Measurements from ENCODE around the gene HAGH.

Gene HAGH

GRCh38 chr16:1787322-1788094 lies 39.1 kb downstream of the HAGH start:
- DNase-seq (ENCODE audit: low read depth, low spot score): no peak

- DNase-seq (ENCODE audit: low read depth, low spot score): no peak
These were observed 39.6 kb downstream of the HAGH start for GRCh38 chr16:1787056-1787321.

- no peak for DNase-seq (ENCODE audit: low read depth, low spot score)
These were observed 40.2 kb downstream of the HAGH start for GRCh38 chr16:1786242-1787055.

GRCh38 chr16:1785846-1786170 lies 40.8 kb downstream of the HAGH start:
- DNase-seq (ENCODE audit: low read depth, low spot score): no peak

- no peak for DNase-seq (ENCODE audit: low read depth, low spot score)
These were observed 41.4 kb downstream of the HAGH start for GRCh38 chr16:1784977-1785845.

- peak; percentile 100 for DNase-seq (ENCODE audit: low read depth, low spot score)
These were observed 44.0 kb downstream of the HAGH start, which contains the start of the genes NUBP2 and SPSB3 for GRCh38 chr16:1782408-1783264. Gene NUBP2, plus strand, starts transcription at chr16:1782960. Its CDS starts 61 bp downstream, at chr16:1783021. Gene SPSB3, minus strand, starts transcription at chr16:1782571. Its CDS starts 1,088 bp downstream, at chr16:1781483.

- DNase-seq (ENCODE audit: low read depth, low spot score): peak; percentile 46
These were observed 44.7 kb downstream of the HAGH start for GRCh38 chr16:1781758-1782407.

- DNase-seq (ENCODE audit: low read depth, low spot score): no peak
These were observed 45.4 kb downstream of the HAGH start for GRCh38 chr16:1781254-1781653.

GRCh38 chr16:1780677-1781072 lies 46.0 kb downstream of the HAGH start:
- no peak for DNase-seq (ENCODE audit: low read depth, low spot score)

GRCh38 chr16:1779741-1780676 lies 46.6 kb downstream of the HAGH start:
- no peak for DNase-seq (ENCODE audit: low read depth, low spot score)

- DNase-seq (ENCODE audit: low read depth, low spot score): no peak
These were observed 47.4 kb downstream of the HAGH start for GRCh38 chr16:1779234-1779701.

- DNase-seq (ENCODE audit: low read depth, low spot score): no peak
These were observed 48.1 kb downstream of the HAGH start for GRCh38 chr16:1778200-1779179.

GRCh38 chr16:1777375-1778199 lies 49.0 kb downstream of the HAGH start:
- DNase-seq (ENCODE audit: low read depth, low spot score): no peak

- no peak for DNase-seq (ENCODE audit: low read depth, low spot score)
These were observed 49.6 kb downstream of the HAGH start for GRCh38 chr16:1776991-1777374.

- no peak for DNase-seq (ENCODE audit: low read depth, low spot score)
These were observed 50.0 kb downstream of the HAGH start for GRCh38 chr16:1776672-1776955.

- no peak for DNase-seq (ENCODE audit: low read depth, low spot score)
These were observed 50.6 kb downstream of the HAGH start for GRCh38 chr16:1775846-1776671.

All from ELF-1 (cell line).